NCI-H1417 (cell line): Measurements from ENCODE around the gene ASAP2.
A peak's percentile ranks its signal among the peaks of the same experiment; 100 is the strongest.
"Not testable (repeated sequence)": the region's sequence is repeated elsewhere in the genome, so short reads cannot be mapped to it uniquely, and the experiment has no call there.

Experiments used
- DNase-seq, 3 experiments: peaks; one replicate each; lab custom pipeline; 2025; lab: John Stamatoyannopoulos, UW

Gene ASAP2

DNA sequence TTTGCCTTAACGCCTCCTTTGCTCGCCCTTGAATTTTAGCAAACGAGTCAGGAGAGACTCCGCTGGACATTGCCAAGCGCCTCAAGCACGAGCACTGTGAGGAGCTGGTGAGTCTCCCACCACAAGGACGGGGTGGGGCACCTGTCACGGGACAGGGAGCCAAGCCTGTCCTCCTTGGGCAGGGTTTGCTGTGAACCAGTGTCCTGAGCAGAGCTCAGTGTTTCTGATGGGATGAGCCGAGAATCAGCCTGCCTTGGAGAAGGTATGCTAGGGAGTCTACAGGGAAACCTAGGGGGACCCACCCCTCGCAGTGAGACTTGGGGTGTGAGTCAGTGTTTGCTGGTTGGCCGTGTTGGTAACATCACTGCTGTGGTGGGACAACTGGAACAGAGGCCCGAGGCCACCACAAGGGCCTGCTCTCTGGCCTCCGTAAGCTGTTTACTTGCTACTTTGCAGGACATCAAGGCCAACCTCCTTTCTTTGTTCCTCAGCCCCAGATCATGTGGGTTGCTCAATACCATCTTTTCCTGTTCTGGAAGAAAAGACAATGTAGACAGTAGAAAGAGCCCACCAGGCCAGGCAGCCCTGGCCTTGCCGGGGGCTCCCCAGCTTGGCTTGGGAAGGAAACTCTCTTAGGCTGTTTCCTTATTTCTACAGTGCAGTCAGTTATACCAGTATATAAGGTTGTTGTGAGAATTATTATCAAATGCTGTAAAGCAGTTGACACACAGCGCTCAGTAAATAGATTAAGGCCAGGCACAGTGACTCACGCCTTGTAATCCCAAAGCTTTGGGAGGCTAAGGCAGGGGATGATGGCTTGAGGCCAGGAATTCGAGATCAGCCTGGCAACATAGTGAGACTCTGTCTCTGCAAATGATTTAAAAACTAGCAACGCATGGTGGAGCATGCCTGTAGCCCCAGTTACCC lies 174.4 kb downstream of the ASAP2 start:
- no peak for DNase-seq

DNA sequence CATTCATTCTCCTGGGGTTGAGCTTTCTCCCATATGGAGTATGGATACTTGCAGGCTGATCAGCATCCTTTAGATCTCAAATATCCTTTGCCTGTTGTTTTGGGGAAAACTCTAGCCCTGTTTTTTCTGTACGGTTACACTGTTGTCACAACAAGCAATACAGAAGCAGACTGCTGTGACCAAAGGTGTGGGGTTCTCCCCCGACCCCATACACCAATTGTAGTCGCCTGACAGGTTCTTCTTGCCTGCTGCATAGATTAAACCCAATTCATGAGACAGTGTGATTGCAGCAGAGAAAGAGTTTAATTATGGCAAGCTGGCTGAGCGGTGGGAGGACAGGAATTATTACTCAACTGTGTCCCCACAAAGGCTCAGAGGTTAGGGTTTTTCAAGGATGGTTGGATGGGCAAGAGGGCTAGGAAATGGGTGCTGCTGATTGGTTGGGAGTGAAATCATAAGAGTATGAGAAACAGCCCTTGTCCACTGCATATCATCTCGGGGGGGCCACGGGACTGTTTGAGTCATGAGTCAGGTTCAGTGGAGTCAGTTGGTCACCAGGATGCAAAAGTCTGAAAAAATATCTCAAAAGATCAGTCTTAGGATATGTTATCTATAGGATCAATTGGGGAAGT lies 176.1 kb downstream of the ASAP2 start:
- no peak for DNase-seq

DNA sequence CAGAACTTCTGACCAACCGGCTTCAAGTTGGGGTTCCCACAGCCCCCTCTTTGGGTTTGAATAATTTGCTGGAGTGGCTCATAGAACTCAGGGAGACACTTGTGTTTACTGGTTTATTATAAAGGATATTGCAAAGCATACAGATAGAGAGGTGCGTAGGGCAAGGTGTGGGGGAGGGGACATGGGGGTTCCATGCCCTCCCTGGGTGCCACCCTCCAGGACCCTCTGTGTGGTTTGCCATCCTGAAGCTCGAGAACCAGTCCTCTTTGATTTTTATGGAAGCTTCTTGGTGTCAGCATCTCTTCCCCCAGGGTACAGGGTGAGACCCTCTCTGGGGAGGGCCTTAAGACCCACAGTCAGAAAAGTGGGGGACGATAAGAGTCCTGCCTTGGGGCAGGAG lies 177.9 kb downstream of the ASAP2 start:
- no peak for DNase-seq

DNA sequence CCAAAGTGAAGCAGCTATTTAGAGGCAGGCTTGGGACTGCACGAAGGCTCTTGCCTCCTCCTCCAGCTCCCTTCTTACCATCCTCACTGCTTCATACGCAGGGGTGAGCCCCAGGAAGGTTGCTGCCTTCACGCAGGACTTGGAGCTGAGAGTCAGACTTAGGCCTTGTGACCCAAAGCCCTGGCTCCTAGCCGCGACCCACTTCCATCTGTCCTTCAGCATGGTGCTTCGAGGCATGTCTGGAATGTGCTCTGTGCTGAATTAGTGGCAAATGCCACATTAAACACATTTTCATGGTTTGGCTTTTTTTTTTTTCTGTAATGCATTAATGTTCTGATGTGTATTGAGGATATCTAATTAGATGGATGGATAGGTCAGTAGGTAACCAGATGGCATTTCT lies 179.2 kb downstream of the ASAP2 start:
- no peak for DNase-seq

DNA sequence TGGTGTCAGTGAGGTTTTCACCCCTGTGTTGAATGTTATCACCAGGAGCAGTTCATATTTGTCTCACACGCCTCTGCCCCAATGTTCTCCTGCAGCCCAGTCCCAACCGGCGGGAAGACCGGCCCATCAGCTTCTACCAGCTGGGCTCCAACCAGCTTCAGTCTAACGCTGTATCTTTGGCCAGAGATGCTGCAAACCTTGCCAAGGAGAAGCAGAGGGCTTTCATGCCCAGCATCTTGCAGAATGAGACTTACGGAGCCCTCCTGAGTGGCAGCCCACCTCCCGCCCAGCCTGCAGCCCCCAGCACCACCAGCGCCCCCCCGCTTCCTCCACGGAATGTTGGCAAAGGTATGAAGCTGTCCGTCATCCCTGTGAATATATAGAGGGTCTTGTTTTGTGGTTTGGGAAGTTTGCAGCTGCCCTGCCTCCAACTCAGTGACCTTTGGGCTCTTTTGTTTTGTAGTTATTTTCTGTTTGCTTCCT lies 181.6 kb downstream of the ASAP2 start:
- DNase-seq: no peak

DNA sequence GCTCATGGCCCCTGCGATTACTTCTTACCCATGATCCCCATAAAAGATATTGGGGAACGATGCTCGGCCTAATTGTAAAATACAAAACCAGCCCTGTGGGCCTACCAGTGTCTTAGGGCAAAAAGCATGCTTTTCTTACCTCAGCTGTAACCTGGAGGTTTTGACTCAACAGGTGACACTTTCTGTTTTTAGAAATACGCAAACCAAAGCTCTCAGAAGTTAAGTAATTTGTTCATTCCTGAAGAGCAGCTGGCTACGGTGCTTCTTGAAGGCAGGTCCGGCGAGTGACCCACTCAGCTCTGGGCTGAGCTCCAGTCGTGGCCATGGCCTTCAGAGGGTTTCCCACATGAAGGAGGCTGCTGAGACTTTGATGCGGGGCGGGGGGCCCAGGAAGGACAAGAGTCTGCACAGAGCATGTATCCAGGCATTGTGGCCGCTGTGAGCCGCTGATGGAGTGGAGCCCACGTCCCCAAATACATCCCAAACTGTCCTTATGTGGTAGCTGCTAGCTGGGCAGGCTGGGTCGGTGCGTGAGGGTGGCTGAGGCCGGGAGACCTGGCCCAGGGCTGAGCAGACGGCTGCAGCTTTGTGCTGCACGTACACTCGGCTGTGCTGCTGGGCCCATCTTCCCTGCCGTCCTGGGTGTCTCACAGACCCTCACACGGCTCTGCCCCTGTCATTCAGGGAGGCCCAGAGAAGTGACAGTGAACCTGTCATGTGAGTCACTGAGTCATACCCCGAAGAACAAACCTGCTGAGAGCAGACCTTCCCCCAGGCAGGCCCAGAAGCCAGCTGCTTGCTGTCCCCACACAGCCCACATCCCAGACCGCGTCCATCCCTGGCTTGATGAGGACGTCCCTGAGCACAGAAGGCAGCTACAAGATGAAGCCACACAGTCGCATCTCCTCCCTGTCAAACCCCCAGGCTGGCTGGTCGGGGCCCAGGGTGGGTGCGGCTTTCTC lies 182.6 kb downstream of the ASAP2 start:
- no peak for DNase-seq

DNA sequence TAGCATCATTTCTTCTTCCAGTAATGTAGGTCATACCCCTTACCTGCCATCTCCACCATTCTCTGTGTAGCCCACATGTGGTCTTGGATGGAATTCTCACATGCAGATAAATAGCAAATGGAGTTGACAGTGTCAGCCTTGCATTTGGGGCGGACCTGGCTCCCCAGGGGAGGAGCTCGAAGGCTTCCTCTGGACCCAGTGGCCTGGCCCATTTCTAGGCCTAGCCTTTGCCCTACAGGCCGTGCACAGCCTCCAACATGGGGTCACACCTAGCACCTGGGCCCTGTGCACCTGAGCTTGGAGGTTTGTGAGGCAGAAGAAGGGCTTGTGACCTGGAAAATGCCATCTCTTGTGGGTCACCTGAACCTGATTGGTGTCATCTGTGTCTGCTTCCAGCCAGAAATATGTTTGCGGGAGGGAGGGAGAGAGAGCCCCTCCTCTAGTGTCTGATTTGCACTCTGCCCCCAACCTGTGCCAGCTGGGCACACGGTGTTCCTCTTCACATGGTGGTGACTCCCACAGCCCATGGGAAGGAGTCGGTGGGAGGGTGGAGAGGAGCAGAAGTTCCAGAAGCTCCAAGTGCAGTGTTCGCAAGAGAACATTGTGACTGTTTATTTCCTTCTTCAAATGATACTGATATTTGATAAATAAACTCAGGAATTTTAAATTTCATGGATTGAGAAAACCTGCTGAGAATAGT lies 183.7 kb downstream of the ASAP2 start:
- no peak for DNase-seq

DNA sequence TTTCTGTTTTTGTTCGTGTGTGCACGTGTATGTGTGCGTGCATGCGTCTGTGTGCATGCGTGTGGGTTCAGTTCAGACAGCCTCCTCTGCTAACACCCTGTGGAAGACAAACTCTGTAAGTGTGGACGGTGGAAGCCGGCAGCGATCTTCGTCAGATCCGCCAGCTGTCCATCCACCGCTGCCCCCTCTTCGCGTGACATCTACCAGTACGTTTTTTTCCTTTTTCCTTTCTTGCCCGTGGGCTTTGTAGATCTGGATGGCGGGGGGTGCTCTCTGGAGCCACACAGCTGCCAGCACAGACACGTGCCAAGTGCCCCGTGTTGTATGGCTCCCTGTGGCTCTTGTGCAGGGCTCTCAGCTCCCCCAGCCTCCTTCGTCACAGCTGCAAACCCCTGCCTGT lies 184.4 kb downstream of the ASAP2 start:
- DNase-seq: no peak

DNA sequence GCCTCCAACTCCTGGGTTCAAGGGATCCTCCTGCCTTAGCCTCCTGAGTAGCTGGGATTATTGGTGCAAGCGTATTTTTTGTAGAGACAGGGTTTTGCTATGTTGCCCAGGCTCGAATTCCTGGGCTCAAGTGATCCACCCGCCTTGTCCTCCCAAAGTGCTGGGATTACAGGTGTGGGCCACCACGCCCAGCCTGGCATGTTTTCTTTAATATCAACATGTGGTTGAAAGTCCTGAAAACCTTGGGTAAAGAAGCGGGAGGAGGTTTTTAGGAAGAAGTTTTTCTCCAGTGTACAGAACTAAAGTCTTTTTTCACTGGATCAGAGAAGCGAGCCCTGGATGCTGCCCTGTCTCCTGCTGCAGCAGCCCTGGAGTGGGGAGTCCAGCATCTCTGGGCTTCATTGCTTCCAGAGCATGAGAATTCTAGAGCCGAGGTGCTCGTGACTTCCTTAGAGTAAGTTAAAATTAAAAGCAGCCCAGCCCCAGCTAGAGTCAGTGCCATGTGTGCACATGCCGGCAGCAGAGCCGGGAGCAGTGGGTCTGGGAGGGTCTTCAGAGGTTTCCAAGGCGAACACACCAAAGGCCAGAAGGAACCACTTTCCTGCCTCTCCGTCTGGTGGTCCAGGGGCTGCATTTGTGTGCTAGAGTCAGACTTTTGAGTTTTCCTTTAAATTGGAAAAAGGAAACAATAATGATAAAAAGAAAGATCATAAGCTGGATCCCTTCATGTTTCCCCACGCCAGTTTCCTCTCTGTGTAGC lies 185.5 kb downstream of the ASAP2 start:
- DNase-seq: no peak

DNA sequence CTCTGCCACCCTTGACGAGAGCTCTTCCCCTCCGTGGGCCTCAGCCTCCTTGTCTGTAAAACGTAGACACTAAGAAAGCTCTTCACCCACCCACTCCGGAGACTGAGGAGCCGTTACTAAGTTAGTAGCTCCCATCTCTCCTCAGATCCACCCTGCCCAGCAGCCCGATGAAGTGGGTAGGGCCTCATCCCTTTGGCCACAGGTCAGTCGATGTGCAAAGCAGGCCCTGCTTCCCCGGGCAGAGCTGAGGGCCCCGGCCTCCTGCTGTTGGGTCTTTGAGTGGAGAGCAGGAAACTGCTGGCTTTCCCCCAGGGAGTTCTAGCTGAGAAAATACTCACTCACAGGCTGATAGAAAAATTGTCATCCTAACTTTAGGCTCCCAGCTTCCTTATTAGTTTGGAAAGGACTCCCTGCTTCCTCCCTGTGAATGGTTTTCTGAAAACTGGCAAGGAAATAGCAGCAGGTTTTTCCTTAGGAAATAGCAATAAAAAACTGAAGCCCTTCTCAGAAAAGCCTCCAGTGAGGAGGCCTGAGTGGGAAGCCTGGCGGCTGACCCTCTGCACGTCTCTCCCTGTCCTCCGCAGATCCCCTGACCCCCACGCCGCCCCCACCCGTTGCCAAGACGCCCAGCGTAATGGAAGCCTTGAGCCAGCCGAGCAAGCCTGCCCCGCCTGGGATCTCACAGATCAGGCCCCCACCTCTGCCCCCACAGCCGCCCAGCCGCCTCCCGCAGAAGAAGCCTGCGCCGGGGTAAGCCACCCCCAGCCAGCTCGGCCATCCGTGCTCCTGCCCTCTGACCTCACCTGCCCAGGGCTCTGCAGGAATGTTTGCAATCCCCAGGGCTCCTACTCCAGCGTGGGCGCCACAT lies 186.5 kb downstream of the ASAP2 start:
- DNase-seq: peak in 1 of 3 experiments; percentile 7

DNA sequence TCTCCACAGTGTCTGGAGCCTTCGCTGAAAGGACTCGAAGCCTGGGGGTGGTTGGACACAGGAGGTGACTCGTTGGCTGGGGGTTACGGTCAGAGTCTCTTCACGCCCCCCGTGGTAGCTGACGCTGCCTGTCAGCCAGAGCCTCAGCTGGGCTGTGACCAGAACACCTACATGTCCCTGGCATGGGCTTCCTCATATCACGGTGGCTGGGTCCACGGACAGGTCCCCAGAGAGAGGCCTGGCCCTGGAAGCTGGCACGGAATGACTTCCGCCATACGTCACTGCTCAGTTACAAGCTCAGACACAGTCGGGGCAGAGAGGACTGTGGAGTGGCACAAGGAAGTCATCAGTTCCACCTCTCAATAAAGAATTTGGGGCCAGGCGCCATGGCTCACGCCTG lies 188.2 kb downstream of the ASAP2 start:
- no peak for DNase-seq

DNA sequence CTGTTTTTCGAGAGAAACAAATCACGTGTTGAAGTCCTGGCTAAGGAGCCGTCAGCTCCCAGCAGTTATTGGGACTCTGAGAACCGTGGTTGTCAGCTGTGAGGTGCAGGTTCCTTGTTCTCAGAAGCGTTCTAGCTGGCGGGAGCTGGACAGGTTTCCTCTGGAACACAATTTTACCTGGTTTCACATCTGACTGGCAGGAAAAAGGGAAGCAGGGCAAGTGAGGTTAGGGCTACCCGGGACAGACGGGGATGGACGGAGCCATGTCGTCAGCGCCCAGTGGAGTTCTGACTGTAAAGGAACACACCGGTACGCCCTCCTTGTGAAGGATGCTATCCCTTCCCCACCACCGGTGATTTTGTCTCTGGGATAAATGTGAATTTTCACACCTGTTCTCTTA lies 190.6 kb downstream of the ASAP2 start:
- no peak for DNase-seq

DNA sequence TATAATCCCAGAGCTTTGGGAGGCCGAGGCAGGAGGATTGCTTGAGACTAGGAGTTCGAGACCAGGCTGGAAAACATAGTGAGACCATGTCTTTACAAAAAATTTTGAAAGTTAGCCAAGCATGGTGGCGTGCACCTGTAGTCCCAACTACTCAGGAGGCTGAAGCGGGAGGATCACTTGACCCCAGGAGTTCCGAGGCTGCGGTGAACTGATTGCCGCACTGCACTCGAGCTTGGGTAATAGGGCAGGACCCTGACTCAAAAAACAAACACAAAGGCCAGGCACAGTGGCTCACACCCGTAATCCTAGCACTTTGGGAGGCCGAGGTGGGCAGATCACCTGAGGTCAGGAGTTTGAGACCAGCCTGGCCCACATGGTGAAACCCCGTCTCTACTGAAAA lies 191.6 kb downstream of the ASAP2 start:
- not testable (repeated sequence) for DNase-seq

DNA sequence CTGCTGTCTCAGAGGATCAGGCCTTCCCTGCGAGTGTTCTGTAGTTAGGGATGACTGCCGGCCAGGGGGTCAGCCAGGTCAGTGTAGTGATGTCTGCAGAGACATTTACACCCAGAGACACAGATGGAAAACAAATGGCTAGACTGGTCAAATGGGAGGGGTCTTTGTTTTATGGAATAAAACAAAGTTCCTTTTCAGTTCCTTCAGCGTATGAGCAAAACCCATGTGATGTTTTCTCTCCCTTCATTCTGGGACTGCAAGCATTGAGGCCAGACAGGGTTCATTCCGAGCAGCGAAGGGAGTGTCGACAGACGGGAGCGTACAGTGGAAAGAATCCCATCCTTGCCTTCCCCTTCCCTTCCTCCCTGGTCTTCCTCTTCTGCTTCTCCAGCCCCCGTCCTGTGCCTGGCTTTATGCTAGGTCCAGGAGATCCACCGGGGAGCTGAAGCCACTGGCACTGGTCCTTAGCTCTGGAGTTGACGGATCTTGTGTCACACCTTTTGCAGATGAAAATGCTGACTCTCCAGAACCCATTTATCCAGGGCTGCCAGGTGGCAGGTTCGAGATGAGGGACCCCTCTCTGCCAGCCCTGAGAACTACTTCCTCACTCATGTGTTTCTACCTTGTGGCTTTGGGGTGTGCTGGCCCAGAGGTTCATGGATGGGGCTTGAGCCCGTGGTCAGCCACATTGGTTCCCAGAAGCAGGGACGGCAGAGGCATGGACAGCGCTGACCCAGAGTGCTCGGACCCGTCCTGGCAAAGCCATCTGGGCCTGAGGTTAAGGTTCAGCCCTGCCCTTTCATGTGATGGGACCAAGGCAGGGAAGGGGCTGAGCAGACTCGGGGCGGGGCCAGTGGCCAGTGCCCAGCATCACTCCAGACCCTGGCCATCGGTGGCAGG lies 192.5 kb downstream of the ASAP2 start:
- DNase-seq: no peak

DNA sequence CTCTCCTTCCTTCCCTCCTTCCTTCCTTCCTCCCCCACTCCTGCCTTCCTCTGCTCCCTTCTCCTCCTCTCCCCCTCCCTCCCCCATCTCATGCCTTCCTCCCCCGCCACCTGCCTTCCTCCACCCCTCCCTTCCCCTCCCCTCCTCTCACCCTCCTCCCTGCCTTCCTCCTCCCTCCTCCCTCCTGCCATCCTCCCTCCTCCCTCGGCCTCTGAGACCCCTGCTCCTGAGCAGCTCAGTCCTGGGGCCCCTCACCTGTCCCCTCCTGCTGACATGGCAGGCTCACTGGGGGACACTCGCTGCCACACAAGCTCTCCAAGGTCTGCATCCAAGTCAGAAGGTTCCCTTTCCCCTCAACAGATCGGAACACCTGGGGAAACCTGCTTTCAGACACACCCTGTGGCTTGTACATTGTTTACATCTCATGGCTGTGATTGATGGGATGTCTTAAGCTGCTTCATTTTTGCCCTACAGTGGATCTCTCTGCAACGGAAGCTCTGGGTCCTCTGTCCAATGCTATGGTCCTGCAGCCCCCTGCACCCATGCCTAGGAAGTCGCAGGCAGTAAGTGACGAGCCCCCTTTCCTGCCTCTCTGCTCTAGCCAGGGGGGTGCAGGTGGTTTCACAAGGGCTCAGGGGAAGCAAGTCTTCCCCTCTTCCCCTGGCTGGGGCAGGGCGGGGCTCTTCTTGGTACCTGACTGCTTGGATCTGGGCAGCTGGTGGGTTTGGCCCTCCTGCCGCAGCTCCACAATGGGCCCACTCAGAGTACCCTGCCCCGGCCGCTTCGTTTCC lies 193.9 kb downstream of the ASAP2 start:
- peak; percentile 41 to 55 (median 50) for DNase-seq

DNA sequence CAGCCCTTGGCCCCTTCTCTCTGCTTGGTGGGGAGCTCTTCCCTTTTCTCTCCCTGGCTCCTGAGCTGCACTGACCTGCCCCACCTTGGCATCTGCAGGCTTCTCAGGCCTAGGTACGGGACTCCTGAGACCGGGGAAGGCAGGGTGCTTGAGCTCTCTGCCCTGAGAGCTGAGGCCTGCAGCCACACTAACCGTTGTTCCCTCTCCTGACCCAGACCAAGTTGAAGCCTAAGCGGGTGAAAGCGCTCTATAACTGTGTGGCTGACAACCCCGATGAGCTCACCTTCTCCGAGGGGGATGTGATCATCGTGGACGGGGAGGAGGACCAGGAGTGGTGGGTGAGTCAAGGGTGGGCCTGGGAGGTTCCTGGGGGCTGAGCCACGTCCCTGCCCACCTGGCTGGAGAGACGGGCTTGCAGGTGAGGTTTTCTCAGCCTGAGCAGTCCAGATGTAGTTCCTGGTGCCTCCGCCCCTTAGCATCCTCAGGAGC lies 194.5 kb downstream of the ASAP2 start:
- DNase-seq: no peak

DNA sequence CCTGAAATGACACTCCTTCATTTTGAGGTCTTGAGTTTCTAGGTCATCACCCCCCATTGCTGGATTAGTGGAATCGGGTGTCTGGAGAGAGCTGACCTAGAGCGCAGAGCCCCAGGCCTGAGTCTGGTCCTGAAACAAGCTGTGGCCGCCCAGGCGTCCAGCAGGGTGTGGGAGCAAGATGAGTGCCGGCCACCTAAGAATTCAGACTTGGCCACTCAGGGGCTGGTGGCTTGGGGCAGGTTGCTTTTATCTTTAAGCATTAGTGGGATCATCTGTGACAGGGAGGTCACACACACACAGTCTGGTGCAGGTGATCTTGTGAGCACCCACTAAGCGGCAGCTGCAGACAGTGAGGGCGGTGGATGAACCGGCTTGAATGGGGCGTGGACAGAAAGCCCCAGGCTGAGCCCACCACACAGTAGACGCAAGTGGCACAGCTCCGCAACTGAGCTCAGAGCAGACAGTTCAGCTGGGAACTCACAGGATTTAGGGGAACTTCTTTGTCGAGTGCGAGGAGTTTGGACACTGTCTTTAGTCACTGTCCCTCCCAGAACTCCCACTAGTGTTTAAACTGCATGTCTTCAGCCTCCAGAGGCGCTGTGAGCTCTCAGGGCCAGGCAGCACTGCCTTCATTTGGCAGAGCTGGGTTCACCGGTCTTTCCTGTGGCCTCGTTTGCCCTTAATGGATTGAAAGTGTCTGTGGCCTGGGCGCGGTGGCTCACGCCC lies 195.2 kb downstream of the ASAP2 start:
- DNase-seq: no peak
